RPMI8226 (cell line): ENCODE measurements around the gene KRTAP10-5.
"Not testable (repeated sequence)": the region's sequence is repeated elsewhere in the genome, so short reads cannot be mapped to it uniquely, and the experiment has no call there.

ENCODE experiments used
- DNase-seq: peaks from one replicate; pipeline ENCODE4 v3.0.0-alpha.2; 2015

The KRTAP10-5 gene

GRCh38 chr21:44571296-44571695, 9.1 kb downstream of the KRTAP10-5 start:
- DNase-seq = no peak

- DNase-seq = no peak
These were observed 10.4 kb downstream of the KRTAP10-5 start for GRCh38 chr21:44569861-44570517.

- peak; percentile 47 for DNase-seq
These were observed 11.5 kb downstream of the KRTAP10-5 start for GRCh38 chr21:44568667-44569556.

- no peak for DNase-seq
These were observed 12.1 kb downstream of the KRTAP10-5 start for GRCh38 chr21:44568261-44568660.

- DNase-seq = no peak
These were observed 12.8 kb downstream of the KRTAP10-5 start for GRCh38 chr21:44567481-44568171.

- DNase-seq = peak; percentile 32
These were observed 14.0 kb downstream of the KRTAP10-5 start for GRCh38 chr21:44566403-44566802.

GRCh38 chr21:44564886-44565598, 15.4 kb downstream of the KRTAP10-5 start:
- DNase-seq = no peak

- no peak for DNase-seq
These were observed 16.3 kb downstream of the KRTAP10-5 start for GRCh38 chr21:44564099-44564498.

- no peak for DNase-seq
These were observed 21.7 kb downstream of the KRTAP10-5 start, which contains the start of gene KRTAP10-3 for GRCh38 chr21:44558695-44559094. TSS of gene KRTAP10-3 (minus strand) at chr21:44558795. CDS start at chr21:44558715, 80 bp downstream.

GRCh38 chr21:44558329-44558675, 22.1 kb downstream of the KRTAP10-5 start:
- DNase-seq = not testable (repeated sequence)

- DNase-seq = no peak
These were observed 22.7 kb downstream of the KRTAP10-5 start for GRCh38 chr21:44557491-44558328.

GRCh38 chr21:44556879-44557278, 23.5 kb downstream of the KRTAP10-5 start:
- DNase-seq = peak; percentile 88

- DNase-seq = no peak
These were observed 25.1 kb downstream of the KRTAP10-5 start for GRCh38 chr21:44555200-44555875.

- DNase-seq = no peak
These were observed 27.7 kb downstream of the KRTAP10-5 start for GRCh38 chr21:44552681-44553080.

GRCh38 chr21:44552136-44552535, 28.3 kb downstream of the KRTAP10-5 start:
- DNase-seq = no peak

- no peak for DNase-seq
These were observed 29.0 kb downstream of the KRTAP10-5 start, which contains the start of gene KRTAP10-2 for GRCh38 chr21:44551340-44551961. TSS of gene KRTAP10-2 (minus strand) at chr21:44551505. CDS start at chr21:44551458, 47 bp downstream.

- no peak for DNase-seq
These were observed 29.6 kb downstream of the KRTAP10-5 start for GRCh38 chr21:44550807-44551206.

- DNase-seq = not testable (repeated sequence)
These were observed 30.1 kb downstream of the KRTAP10-5 start for GRCh38 chr21:44550285-44550684.

GRCh38 chr21:44549525-44550211, 30.7 kb downstream of the KRTAP10-5 start:
- DNase-seq = no peak

GRCh38 chr21:44548922-44549321, 31.5 kb downstream of the KRTAP10-5 start:
- no peak for DNase-seq
